HCT116 (cell line): ENCODE measurements around the gene CACNA2D3. TPM values are rescaled to one million over a fixed set of nuclear protein-coding genes. Genes with fewer than 3 reads are reported as not detected.

Experiments
- ATAC-seq: fragments of 200-7000 bp; cut with Tn5 transposase; 2 replicates; pipeline ENCODE4 v1.9.1; 2020; ENCODE audit warnings: mild to moderate bottlenecking, moderate library complexity
- BruUV-seq: library from RNA; stranded (reverse); fragments of 400-500 nt; replicated peaks from 2 replicates; lab custom pipeline; 2021; lab: Mats Ljungman, UMichigan
- CTCF ChIA-PET: fragments of 300-600 bp; sonication (Branson Sonifier 250); formaldehyde crosslinking; loops from one replicate; lab custom pipeline; 2021; ENCODE audit warnings: antibody characterized with exemption; lab: Charles Lee
- POLR2A ChIA-PET: fragments of 300-600, 350-600 bp; sonication (Branson Sonifier 250); formaldehyde crosslinking; loops from one replicate; lab custom pipeline; 2021; ENCODE audit warnings: antibody characterized with exemption; lab: Charles Lee
- RAD21 ChIA-PET, 2 experiments: fragments of 300-600 bp; sonication (Branson Sonifier 250); formaldehyde crosslinking; loops; one replicate each; lab custom pipeline; 2023; ENCODE audit warnings: low total read pairs in 2 of 2; ENCODE audit not compliant: uncharacterized antibody in 2 of 2, unreplicated experiment in 2 of 2, low non-redundant PET in 1 of 2; lab: Charles Lee
- DNase-seq: peaks from one replicate; pipeline ENCODE4 v3.0.0-alpha.2; 2010; ENCODE audit warnings: low read depth, low spot score
- H2AFZ ChIP-seq: fragments of 200-600 bp; shearing (Covaris generic), sonication (generic); 2 replicates; pipeline ENCODE4 v1.6.1; 2017; ENCODE audit warnings: low read depth, mixed run types, mixed read lengths, antibody characterized with exemption, low read length; ENCODE audit not compliant: poor library complexity, severe bottlenecking
- H3K27ac ChIP-seq: 2 replicates; pipeline ENCODE4 v1.5.1; 2012; ENCODE audit warnings: low read depth, low read length
- H3K27me3 ChIP-seq: fragments of 200-600 bp; sonication (generic); 2 replicates; pipeline ENCODE4 v1.6.1; 2016; ENCODE audit warnings: mixed run types, low read length, mixed read lengths; ENCODE audit not compliant: insufficient read depth
- H3K36me3 ChIP-seq, 2 experiments: fragments of 200-500 bp in 1 of 2; fragments of 200-600 bp in 1 of 2; sonication (Bioruptor generic) in 1 of 2; sonication (generic) in 1 of 2; 2 replicates each; pipeline versions ENCODE4 v1.5.1 to v1.6.1; 2014 to 2016; ENCODE audit warnings: low read length in 2 of 2, inconsistent platforms in 1 of 2, mixed read lengths in 1 of 2, mixed run types in 1 of 2; ENCODE audit not compliant: insufficient read depth in 2 of 2, control insufficient read depth in 1 of 2
- H3K4me1 ChIP-seq, 2 experiments: fragments of 200-600 bp in 1 of 2; sonication (generic) in 1 of 2; 2 replicates each; pipeline versions ENCODE4 v1.5.1 to v1.6.1; 2012 to 2017; ENCODE audit warnings: low read length in 2 of 2, inconsistent platforms in 1 of 2, mild to moderate bottlenecking in 1 of 2, mixed read lengths in 1 of 2, mixed run types in 1 of 2, moderate library complexity in 1 of 2; ENCODE audit not compliant: insufficient read depth in 2 of 2, control insufficient read depth in 1 of 2
- H3K4me2 ChIP-seq: fragments of 200-600 bp; sonication (generic); 2 replicates; pipeline ENCODE4 v1.6.1; 2017; ENCODE audit warnings: mixed run types, low read length, mixed read lengths
- H3K4me3 ChIP-seq, 2 experiments: fragments of 200-600 bp in 1 of 2; sonication (generic) in 1 of 2; replicated peaks in 1 of 2; 2 replicates each; pipeline ENCODE4 v1.5.1; 2011 to 2016; ENCODE audit warnings: low read length in 2 of 2, control low read depth in 1 of 2, low read depth in 1 of 2, mild to moderate bottlenecking in 1 of 2, mixed read lengths in 1 of 2, mixed run types in 1 of 2
- H3K79me2 ChIP-seq: fragments of 200-600 bp; sonication (generic); 2 replicates; pipeline ENCODE4 v1.6.1; 2017; ENCODE audit warnings: mild to moderate bottlenecking, mixed run types, low read length, moderate library complexity, mixed read lengths; ENCODE audit not compliant: insufficient read depth
- H3K9ac ChIP-seq: fragments of 200-600 bp; sonication (generic); 2 replicates; pipeline ENCODE4 v1.6.1; 2016; ENCODE audit warnings: low read length, mixed read lengths
- H3K9me2 ChIP-seq: fragments of 200-600 bp; sonication (generic), shearing (Covaris generic); 2 replicates; pipeline ENCODE4 v1.6.1; 2017; ENCODE audit warnings: mixed run types, mild to moderate bottlenecking, moderate library complexity; ENCODE audit not compliant: insufficient read depth
- H3K9me3 ChIP-seq, 2 experiments: fragments of 200-500 bp in 1 of 2; fragments of 200-600 bp in 1 of 2; sonication (Bioruptor generic) in 1 of 2; sonication (generic) in 1 of 2; 2 replicates each; pipeline ENCODE4 v1.6.1; 2014 to 2017; ENCODE audit warnings: low read length in 2 of 2, mixed read lengths in 2 of 2, inconsistent platforms in 1 of 2, low read depth in 1 of 2, mild to moderate bottlenecking in 1 of 2, mixed run types in 1 of 2, moderate library complexity in 1 of 2; ENCODE audit not compliant: control insufficient read depth in 1 of 2, insufficient read depth in 1 of 2
- H4K20me1 ChIP-seq: fragments of 200-600 bp; sonication (generic), shearing (Covaris generic); 2 replicates; pipeline ENCODE4 v1.6.1; 2017; ENCODE audit warnings: mixed run types, mild to moderate bottlenecking, moderate library complexity; ENCODE audit not compliant: insufficient read depth
- ATF3 ChIP-seq: IDR thresholded peaks from 2 replicates; pipeline ENCODE4 v1.6.1; 2012
- CBX3 ChIP-seq: IDR thresholded peaks from 2 replicates; pipeline ENCODE4 v1.6.1; 2012; ENCODE audit warnings: low read depth
- CEBPB ChIP-seq: IDR thresholded peaks from 2 replicates; pipeline ENCODE4 v1.6.1; 2012; ENCODE audit warnings: low read depth
- CTCF ChIP-seq, 3 experiments: fragments of 200-600 bp in 1 of 3; sonication (generic) in 1 of 3; IDR thresholded peaks in 2 of 3; conservative IDR thresholded peaks in 1 of 3; 2 replicates each; pipeline ENCODE4 v1.5.1; 2012 to 2017; ENCODE audit warnings: low read depth in 2 of 3, low read length in 2 of 3, antibody characterized with exemption in 1 of 3, borderline replicate concordance in 1 of 3, control low read depth in 1 of 3, mild to moderate bottlenecking in 1 of 3, mixed read lengths in 1 of 3, mixed run types in 1 of 3, moderate library complexity in 1 of 3; ENCODE audit not compliant: insufficient read depth in 1 of 3
- EGR1 ChIP-seq: IDR thresholded peaks from 2 replicates; pipeline ENCODE4 v1.6.1; 2012; ENCODE audit warnings: low read depth
- ELF1 ChIP-seq: IDR thresholded peaks from 2 replicates; pipeline ENCODE4 v1.6.1; 2012; ENCODE audit warnings: low read depth, borderline replicate concordance
- EZH2phosphoT487 ChIP-seq: fragments of 200-600 bp; IDR thresholded peaks from 2 replicates; pipeline ENCODE4 v1.6.1; 2018; ENCODE audit warnings: antibody characterized with exemption, borderline replicate concordance
- JUND ChIP-seq: IDR thresholded peaks from 2 replicates; pipeline ENCODE4 v1.6.1; 2012
- MAX ChIP-seq: IDR thresholded peaks from 2 replicates; pipeline ENCODE4 v1.6.1; 2012
- POLR2A ChIP-seq: IDR thresholded peaks from 2 replicates; pipeline ENCODE4 v1.7.0; 2011; ENCODE audit warnings: borderline replicate concordance; ENCODE audit not compliant: insufficient read depth, insufficient read length; ENCODE audit errors: extremely low read depth
- POLR2AphosphoS5 ChIP-seq: IDR thresholded peaks from 2 replicates; pipeline ENCODE4 v1.6.1; 2011; ENCODE audit warnings: mild to moderate bottlenecking, low read depth, low read length, moderate library complexity
- RAD21 ChIP-seq: IDR thresholded peaks from 2 replicates; pipeline ENCODE4 v1.6.1; 2012; ENCODE audit warnings: low read depth, mild to moderate bottlenecking
- REST ChIP-seq: IDR thresholded peaks from 2 replicates; pipeline ENCODE4 v1.6.1; 2012; ENCODE audit warnings: low read depth
- SP1 ChIP-seq: IDR thresholded peaks from 2 replicates; pipeline ENCODE4 v1.6.1; 2012; ENCODE audit warnings: low read depth
- SRF ChIP-seq: IDR thresholded peaks from 2 replicates; pipeline ENCODE4 v1.6.1; 2012; ENCODE audit warnings: low read depth
- TCF7L2 ChIP-seq: IDR thresholded peaks from 2 replicates; pipeline ENCODE4 v1.7.0; 2011; ENCODE audit warnings: borderline replicate concordance, inconsistent platforms; ENCODE audit not compliant: insufficient read depth, insufficient read length; ENCODE audit errors: extremely low read depth
- YY1 ChIP-seq: IDR thresholded peaks from 2 replicates; pipeline ENCODE4 v1.6.1; 2011; ENCODE audit warnings: low read length, low read depth, moderate library complexity, mild to moderate bottlenecking; ENCODE audit not compliant: insufficient replicate concordance; ENCODE audit errors: extremely low read depth
- ZBTB33 ChIP-seq: IDR thresholded peaks from 2 replicates; pipeline ENCODE4 v1.6.1; 2011; ENCODE audit warnings: mild to moderate bottlenecking, low read length, moderate library complexity; ENCODE audit not compliant: insufficient replicate concordance; ENCODE audit errors: extremely low read depth
- ZFX ChIP-seq: fragments of 450-650 bp; IDR thresholded peaks from 2 replicates; pipeline ENCODE4 v1.6.1; 2017
- ZNF274 ChIP-seq: fragments of 200-500 bp; sonication (Bioruptor generic); IDR thresholded peaks from 2 replicates; pipeline ENCODE4 v1.6.1; 2014; ENCODE audit warnings: mild to moderate bottlenecking, low read depth, low read length, inconsistent platforms
- intact Hi-C: fragments of 100-400 bp; cut with micrococcal nuclease; formaldehyde crosslinking; loops from 2 replicates; pipeline ENCODE4 v1.10.0; 2022
- total RNA-seq: library from RNA; stranded (reverse); gene quantifications from one replicate; pipeline ENCODE4 v1.2.1, GENCODE V29; 2021; ENCODE audit not compliant: unreplicated experiment

CACNA2D3 gene
- total RNA-seq, 1 experiment from 2014 or later, result 0.20 TPM

GRCh38 chr3:54572197-54572895, 450.0 kb downstream of the CACNA2D3 start:
- RAD21 ChIA-PET, result no interaction called here
- no peaks in the 10 kb centered on the region for H4K20me1 ChIP-seq
- no peaks in the 10 kb centered on the region for H3K27me3 ChIP-seq
- no peaks in the 10 kb centered on the region for H3K4me1 ChIP-seq
- H3K27ac ChIP-seq, result no peak overlapping the region
- ATAC-seq (no peak), DNase-seq (no peak)
- H3K79me2 ChIP-seq, result no peaks in the 10 kb centered on the region
- POLR2A ChIA-PET, result no interaction called here
- H3K4me3 ChIP-seq, result no peak overlapping the region
- no peak overlapping the region for H2AFZ ChIP-seq
- no peak overlapping the region for H3K9ac ChIP-seq
- H3K9me2 ChIP-seq, result no peaks in the 10 kb centered on the region
- intact Hi-C loops, result no loop called here
- H3K36me3 ChIP-seq, result no peaks in the 10 kb centered on the region
- H3K4me2 ChIP-seq, result no peak overlapping the region
- TF ChIP-seq ZFX (no peak), CBX3 (no peak), RAD21 (no peak), JUND (no peak), TCF7L2 (no peak), CTCF (IDR thresholded peaks at IDR 0.05 in 2 of 3, conservative IDR thresholded peaks at IDR 0.05 in 1 of 3; ENCODE audit: borderline replicate concordance in 1 of 3, insufficient read depth in 1 of 3, low read depth in 2 of 3, low read length in 2 of 3) (no peak), ZBTB33 (no peak), SRF (no peak), ATF3 (no peak), EGR1 (no peak), SP1 (no peak), YY1 (no peak), MAX (no peak), POLR2A (no peak), EZH2phosphoT487 (no peak), POLR2AphosphoS5 (no peak), REST (no peak), ELF1 (no peak), ZNF274 (no peak), CEBPB (no peak)
- H3K9me3 ChIP-seq, result peaks cover 0 to 3% of the 10 kb centered on the region in 2 experiments; a peak in 2 of 4 replicates
- no TSS peak for BruUV-seq
- CTCF ChIA-PET, result no interaction called here
